Neural cell (in vitro differentiated cells): Measurements from ENCODE around the gene RNASE9. TPM values are rescaled to one million over a fixed set of nuclear protein-coding genes. Genes with fewer than 3 reads are reported as not detected.

Experiments
- H2AFZ ChIP-seq: fragments of 200-600, 300-800 bp; sonication (generic), shearing (Covaris generic); 2 replicates; pipeline ENCODE4 v1.6.0; 2014; ENCODE audit warnings: low read depth, mild to moderate bottlenecking, antibody characterized with exemption, low read length, moderate library complexity
- H3F3A ChIP-seq: fragments of 200-600 bp; shearing (Covaris generic); 2 replicates; pipeline ENCODE4 v1.6.1; 2016; ENCODE audit warnings: mild to moderate bottlenecking, moderate library complexity, mixed read lengths, antibody characterized with exemption, low read length; ENCODE audit not compliant: insufficient read depth, poor library complexity, severe bottlenecking
- H3K27ac ChIP-seq: fragments of 200-600, 300-800 bp; sonication (generic), shearing (Covaris generic); 2 replicates; pipeline ENCODE4 v1.5.1; 2014; ENCODE audit warnings: mild to moderate bottlenecking, low read length, moderate library complexity
- H3K27me3 ChIP-seq: fragments of 300-800, 200-600 bp; sonication (generic), shearing (Covaris generic); 2 replicates; pipeline ENCODE4 v1.6.0; 2014; ENCODE audit warnings: mild to moderate bottlenecking, low read depth, low read length, moderate library complexity; ENCODE audit not compliant: insufficient read depth
- H3K36me3 ChIP-seq: fragments of 300-800, 200-600 bp; sonication (generic), shearing (Covaris generic); 2 replicates; pipeline ENCODE4 v1.5.1; 2014; ENCODE audit warnings: mild to moderate bottlenecking, antibody characterized with exemption, low read length, moderate library complexity; ENCODE audit not compliant: insufficient read depth
- H3K4me2 ChIP-seq: fragments of 300-800, 200-600 bp; sonication (generic), shearing (Covaris generic); 2 replicates; pipeline ENCODE4 v1.6.0; 2014; ENCODE audit warnings: mild to moderate bottlenecking, low read length
- H3K4me3 ChIP-seq: fragments of 300-800, 200-600 bp; sonication (generic), shearing (Covaris generic); 2 replicates; pipeline ENCODE4 v1.5.1; 2014; ENCODE audit warnings: mild to moderate bottlenecking, low read length, moderate library complexity
- H3K79me2 ChIP-seq: fragments of 200-600 bp; shearing (Covaris generic); replicated peaks from 2 replicates; pipeline ENCODE4 v1.6.0; 2014; ENCODE audit warnings: mild to moderate bottlenecking, low read length, moderate library complexity; ENCODE audit not compliant: insufficient read depth
- H3K9ac ChIP-seq: fragments of 300-800, 200-600 bp; sonication (generic), shearing (Covaris generic); 2 replicates; pipeline ENCODE4 v1.6.1; 2016; ENCODE audit warnings: mild to moderate bottlenecking, low read length, mixed read lengths
- H3K9me2 ChIP-seq: fragments of 200-600 bp; shearing (Covaris generic); 2 replicates; pipeline ENCODE4 v1.6.1; 2016; ENCODE audit warnings: mild to moderate bottlenecking, low read length, mixed read lengths; ENCODE audit not compliant: insufficient read depth
- H3K9me3 ChIP-seq: fragments of 200-600, 300-800 bp; sonication (generic), shearing (Covaris generic); 2 replicates; pipeline ENCODE4 v1.6.1; 2016; ENCODE audit warnings: mild to moderate bottlenecking, mixed run types, low read length, moderate library complexity, mixed read lengths
- H4K20me1 ChIP-seq: fragments of 200-600 bp; shearing (Covaris generic); 2 replicates; pipeline ENCODE4 v1.6.1; 2016; ENCODE audit warnings: mild to moderate bottlenecking, mixed run types; ENCODE audit not compliant: insufficient read depth
- EP300 ChIP-seq: fragments of 450-650 bp; conservative IDR thresholded peaks from 2 replicates; pipeline ENCODE4 v1.6.1; 2014; ENCODE audit warnings: antibody characterized with exemption, mild to moderate bottlenecking, moderate library complexity; ENCODE audit not compliant: poor library complexity, severe bottlenecking
- EZH2 ChIP-seq: fragments of 200-600, 300-800 bp; shearing (Covaris generic), sonication (generic); IDR thresholded peaks from 2 replicates; pipeline ENCODE4 v1.6.1; 2014; ENCODE audit warnings: antibody characterized with exemption, low read length, borderline replicate concordance, mild to moderate bottlenecking; ENCODE audit not compliant: insufficient read depth, poor library complexity, severe bottlenecking
- MXI1 ChIP-seq: fragments of 450-650 bp; conservative IDR thresholded peaks from 2 replicates; pipeline ENCODE4 v1.6.1; 2014; ENCODE audit warnings: antibody characterized with exemption, mild to moderate bottlenecking; ENCODE audit not compliant: poor library complexity, severe bottlenecking
- POLR2AphosphoS5 ChIP-seq: IDR thresholded peaks from 2 replicates; pipeline ENCODE4 v1.6.1; 2012
- RAD21 ChIP-seq: fragments of 450-650 bp; conservative IDR thresholded peaks from 2 replicates; pipeline ENCODE4 v1.6.1; 2014; ENCODE audit warnings: antibody characterized with exemption, mild to moderate bottlenecking, moderate library complexity
- SMC3 ChIP-seq: fragments of 450-650 bp; conservative IDR thresholded peaks from 2 replicates; pipeline ENCODE4 v1.6.1; 2014; ENCODE audit warnings: antibody characterized with exemption, mild to moderate bottlenecking, moderate library complexity; ENCODE audit not compliant: poor library complexity
- TAF1 ChIP-seq: IDR thresholded peaks from 2 replicates; pipeline ENCODE4 v1.6.1; 2012; ENCODE audit warnings: low read depth
- polyA plus RNA-seq: library from polyadenylated mRNA; depleted of rRNA; stranded (reverse); fragments of >200 nt; gene quantifications from 2 replicates; pipeline ENCODE4 v1.2.3, GENCODE V29; 2014
- TF ChIP-seq, protein P1 (sequence below): IDR thresholded peaks from 2 replicates; pipeline ENCODE4 v1.6.1; 2012; ENCODE audit warnings: borderline replicate concordance
- TF ChIP-seq, protein P2 (sequence below): fragments of 450-650 bp; IDR thresholded peaks from 2 replicates; pipeline ENCODE4 v1.5.1; 2014; ENCODE audit warnings: antibody characterized with exemption, mild to moderate bottlenecking, moderate library complexity; ENCODE audit not compliant: poor library complexity, severe bottlenecking

Gene RNASE9
- polyA plus RNA-seq, 1 donor from 2014 or later, result not detected

DNA sequence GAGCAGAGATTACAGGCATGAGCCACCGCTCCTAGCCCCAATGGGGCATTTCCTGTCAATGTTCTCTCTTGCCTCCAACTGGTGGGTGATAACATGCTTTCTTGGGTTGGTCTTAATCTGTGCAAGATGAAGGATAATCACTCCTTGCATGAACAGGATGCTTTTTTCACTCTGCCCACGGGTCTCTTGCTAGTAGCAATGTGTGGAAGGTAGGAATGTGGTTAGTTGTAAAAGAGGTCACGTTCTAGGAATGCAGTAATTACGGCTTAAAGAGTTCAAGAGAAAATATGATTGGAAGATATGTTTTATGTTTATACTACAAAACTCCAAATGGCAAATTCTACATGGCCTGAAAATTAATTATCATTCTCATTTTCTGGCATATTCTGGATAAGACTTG, 45.0 kb downstream of the RNASE9 start:
- TF ChIP-seq EP300 (no peak), EZH2 (no peak), MXI1 (no peak), POLR2AphosphoS5 (no peak), TAF1 (no peak), SMC3 (no peak), RAD21 (no peak)
- TF ChIP-seq, protein P1, sequence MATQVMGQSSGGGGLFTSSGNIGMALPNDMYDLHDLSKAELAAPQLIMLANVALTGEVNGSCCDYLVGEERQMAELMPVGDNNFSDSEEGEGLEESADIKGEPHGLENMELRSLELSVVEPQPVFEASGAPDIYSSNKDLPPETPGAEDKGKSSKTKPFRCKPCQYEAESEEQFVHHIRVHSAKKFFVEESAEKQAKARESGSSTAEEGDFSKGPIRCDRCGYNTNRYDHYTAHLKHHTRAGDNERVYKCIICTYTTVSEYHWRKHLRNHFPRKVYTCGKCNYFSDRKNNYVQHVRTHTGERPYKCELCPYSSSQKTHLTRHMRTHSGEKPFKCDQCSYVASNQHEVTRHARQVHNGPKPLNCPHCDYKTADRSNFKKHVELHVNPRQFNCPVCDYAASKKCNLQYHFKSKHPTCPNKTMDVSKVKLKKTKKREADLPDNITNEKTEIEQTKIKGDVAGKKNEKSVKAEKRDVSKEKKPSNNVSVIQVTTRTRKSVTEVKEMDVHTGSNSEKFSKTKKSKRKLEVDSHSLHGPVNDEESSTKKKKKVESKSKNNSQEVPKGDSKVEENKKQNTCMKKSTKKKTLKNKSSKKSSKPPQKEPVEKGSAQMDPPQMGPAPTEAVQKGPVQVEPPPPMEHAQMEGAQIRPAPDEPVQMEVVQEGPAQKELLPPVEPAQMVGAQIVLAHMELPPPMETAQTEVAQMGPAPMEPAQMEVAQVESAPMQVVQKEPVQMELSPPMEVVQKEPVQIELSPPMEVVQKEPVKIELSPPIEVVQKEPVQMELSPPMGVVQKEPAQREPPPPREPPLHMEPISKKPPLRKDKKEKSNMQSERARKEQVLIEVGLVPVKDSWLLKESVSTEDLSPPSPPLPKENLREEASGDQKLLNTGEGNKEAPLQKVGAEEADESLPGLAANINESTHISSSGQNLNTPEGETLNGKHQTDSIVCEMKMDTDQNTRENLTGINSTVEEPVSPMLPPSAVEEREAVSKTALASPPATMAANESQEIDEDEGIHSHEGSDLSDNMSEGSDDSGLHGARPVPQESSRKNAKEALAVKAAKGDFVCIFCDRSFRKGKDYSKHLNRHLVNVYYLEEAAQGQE, result no peak
- TF ChIP-seq, protein P2, sequence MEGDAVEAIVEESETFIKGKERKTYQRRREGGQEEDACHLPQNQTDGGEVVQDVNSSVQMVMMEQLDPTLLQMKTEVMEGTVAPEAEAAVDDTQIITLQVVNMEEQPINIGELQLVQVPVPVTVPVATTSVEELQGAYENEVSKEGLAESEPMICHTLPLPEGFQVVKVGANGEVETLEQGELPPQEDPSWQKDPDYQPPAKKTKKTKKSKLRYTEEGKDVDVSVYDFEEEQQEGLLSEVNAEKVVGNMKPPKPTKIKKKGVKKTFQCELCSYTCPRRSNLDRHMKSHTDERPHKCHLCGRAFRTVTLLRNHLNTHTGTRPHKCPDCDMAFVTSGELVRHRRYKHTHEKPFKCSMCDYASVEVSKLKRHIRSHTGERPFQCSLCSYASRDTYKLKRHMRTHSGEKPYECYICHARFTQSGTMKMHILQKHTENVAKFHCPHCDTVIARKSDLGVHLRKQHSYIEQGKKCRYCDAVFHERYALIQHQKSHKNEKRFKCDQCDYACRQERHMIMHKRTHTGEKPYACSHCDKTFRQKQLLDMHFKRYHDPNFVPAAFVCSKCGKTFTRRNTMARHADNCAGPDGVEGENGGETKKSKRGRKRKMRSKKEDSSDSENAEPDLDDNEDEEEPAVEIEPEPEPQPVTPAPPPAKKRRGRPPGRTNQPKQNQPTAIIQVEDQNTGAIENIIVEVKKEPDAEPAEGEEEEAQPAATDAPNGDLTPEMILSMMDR, result no peak
- Histone ChIP-seq H3K36me3 (no peaks in the 10 kb centered on the region), H3K9me2 (no peaks in the 10 kb centered on the region), H2AFZ (no peak overlapping the region), H3K79me2 (no peaks in the 10 kb centered on the region), H3K9me3 (no peaks in the 10 kb centered on the region), H3K4me2 (no peak overlapping the region), H3K9ac (no peak overlapping the region), H4K20me1 (no peaks in the 10 kb centered on the region), H3K27ac (no peak overlapping the region), H3K27me3 (no peaks in the 10 kb centered on the region), H3F3A (no peaks in the 10 kb centered on the region), H3K4me3 (no peak overlapping the region)

DNA sequence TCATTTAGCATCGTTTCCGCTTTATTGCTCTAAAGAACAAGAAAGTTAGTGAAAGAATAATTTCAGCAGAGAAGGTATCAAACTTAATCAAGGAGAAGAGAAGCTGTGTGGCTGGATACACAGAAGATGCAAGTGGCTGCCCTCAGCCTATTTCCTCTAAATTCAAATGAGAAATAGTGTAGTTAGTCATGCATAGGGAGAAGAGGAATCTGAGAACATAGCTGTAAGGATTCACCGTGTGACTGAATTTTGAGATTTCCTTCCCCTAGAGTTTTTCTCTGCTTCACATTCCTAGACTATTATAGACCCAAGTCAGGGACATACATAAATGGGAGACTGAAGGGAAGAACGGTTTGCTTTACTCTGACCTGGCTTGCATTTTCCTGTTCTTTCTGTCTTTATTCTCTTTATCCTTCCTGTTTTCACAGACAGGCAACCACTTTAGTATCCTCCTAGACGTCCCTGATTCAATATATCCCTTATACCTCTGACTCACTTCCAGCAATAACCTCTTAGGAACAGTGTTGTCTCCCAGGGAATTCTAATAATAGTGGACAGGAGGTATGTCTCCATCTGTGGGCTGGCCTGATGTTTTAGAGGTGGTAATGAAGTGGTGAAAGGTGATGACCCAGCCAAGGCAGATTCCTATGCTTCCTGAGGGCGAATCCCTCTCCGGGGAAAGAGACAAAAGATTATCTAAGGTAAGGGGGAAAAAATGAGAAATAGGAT, 48.5 kb downstream of the RNASE9 start:
- Histone ChIP-seq H2AFZ (no peak overlapping the region), H3K36me3 (no peaks in the 10 kb centered on the region), H3K9ac (no peak overlapping the region), H3K9me3 (no peaks in the 10 kb centered on the region), H3K79me2 (no peaks in the 10 kb centered on the region), H3K4me3 (no peak overlapping the region), H3K9me2 (no peaks in the 10 kb centered on the region), H3K27me3 (no peaks in the 10 kb centered on the region), H3F3A (no peaks in the 10 kb centered on the region), H4K20me1 (no peaks in the 10 kb centered on the region), H3K27ac (no peak overlapping the region), H3K4me2 (no peak overlapping the region)
- TF ChIP-seq, protein P1, result no peak
- no peak for TF ChIP-seq EZH2
- no peak for TF ChIP-seq RAD21
- TF ChIP-seq POLR2AphosphoS5, result no peak
- TF ChIP-seq EP300, result no peak
- TF ChIP-seq SMC3, result no peak
- TF ChIP-seq, protein P2, result no peak
- no peak for TF ChIP-seq TAF1
- TF ChIP-seq MXI1, result no peak
